Adrenal gland (tissue), 5 donors: ENCODE data around the gene SLC47A2.

Experiments used
- POLR2A ChIP-seq, 2 donors: fragments of 450-650 bp; IDR thresholded peaks; one replicate each; pipeline ENCODE4 v1.6.1; 2017; ENCODE audit warnings: antibody characterized with exemption in 2 of 2, mild to moderate bottlenecking in 2 of 2, moderate library complexity in 1 of 2
- TF ChIP-seq, protein P1 (sequence below), 6 experiments: fragments of 450-650 bp in 4 of 6; fragments of 200-600 bp in 2 of 6; sonication (generic) in 1 of 6; IDR thresholded peaks; 1 replicate in 5 of 6; 2 replicates in 1 of 6; pipeline versions ENCODE4 v1.5.1 to v1.8.0; 2016 to 2021; ENCODE audit warnings: antibody characterized with exemption in 6 of 6, mild to moderate bottlenecking in 2 of 6, moderate library complexity in 1 of 6
- donor health status: DM: no; HTN: no; CAD: no.

DNA sequence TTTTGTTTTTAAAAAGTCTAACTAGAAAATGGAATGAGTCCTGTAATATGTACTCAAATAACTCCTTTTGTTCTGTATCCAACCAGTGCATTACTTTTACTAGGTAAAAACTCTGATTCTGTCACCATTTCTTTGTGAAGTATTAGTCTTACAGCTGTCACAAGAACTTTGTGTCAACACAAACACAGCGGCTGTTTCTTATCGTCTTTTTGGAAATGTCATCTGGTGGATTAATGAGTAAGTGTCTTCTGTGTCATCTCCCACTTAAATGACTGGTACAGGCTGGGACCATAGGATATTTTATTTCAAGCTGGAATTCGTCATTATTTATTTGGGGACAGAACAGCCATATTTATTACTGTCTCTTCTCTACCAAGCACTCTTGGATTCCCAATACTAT lies 86.9 kb downstream of the SLC47A2 start:
- TF ChIP-seq, protein P1, sequence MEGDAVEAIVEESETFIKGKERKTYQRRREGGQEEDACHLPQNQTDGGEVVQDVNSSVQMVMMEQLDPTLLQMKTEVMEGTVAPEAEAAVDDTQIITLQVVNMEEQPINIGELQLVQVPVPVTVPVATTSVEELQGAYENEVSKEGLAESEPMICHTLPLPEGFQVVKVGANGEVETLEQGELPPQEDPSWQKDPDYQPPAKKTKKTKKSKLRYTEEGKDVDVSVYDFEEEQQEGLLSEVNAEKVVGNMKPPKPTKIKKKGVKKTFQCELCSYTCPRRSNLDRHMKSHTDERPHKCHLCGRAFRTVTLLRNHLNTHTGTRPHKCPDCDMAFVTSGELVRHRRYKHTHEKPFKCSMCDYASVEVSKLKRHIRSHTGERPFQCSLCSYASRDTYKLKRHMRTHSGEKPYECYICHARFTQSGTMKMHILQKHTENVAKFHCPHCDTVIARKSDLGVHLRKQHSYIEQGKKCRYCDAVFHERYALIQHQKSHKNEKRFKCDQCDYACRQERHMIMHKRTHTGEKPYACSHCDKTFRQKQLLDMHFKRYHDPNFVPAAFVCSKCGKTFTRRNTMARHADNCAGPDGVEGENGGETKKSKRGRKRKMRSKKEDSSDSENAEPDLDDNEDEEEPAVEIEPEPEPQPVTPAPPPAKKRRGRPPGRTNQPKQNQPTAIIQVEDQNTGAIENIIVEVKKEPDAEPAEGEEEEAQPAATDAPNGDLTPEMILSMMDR (IDR thresholded peaks at IDR 0.05), result no peak
- no peak for TF ChIP-seq POLR2A (IDR thresholded peaks at IDR 0.05)
